NCI-H510A (cell line): Measurements from ENCODE around the gene SPTBN2.
"Not testable (repeated sequence)": the region's sequence is repeated elsewhere in the genome, so short reads cannot be mapped to it uniquely, and the experiment has no call there.

ENCODE experiments used
- DNase-seq: peaks from one replicate; lab custom pipeline; 2025; lab: John Stamatoyannopoulos, UW

SPTBN2 gene

GRCh38 chr11:66724167-66724566, 4.8 kb downstream of the SPTBN2 start:
- not testable (repeated sequence) for DNase-seq

GRCh38 chr11:66723693-66724092, 5.3 kb downstream of the SPTBN2 start:
- DNase-seq: no peak

- no peak for DNase-seq
These were observed 6.0 kb downstream of the SPTBN2 start for GRCh38 chr11:66722745-66723651.

- DNase-seq: no peak
These were observed 7.1 kb downstream of the SPTBN2 start for GRCh38 chr11:66721939-66722338.

- no peak for DNase-seq
These were observed 8.0 kb downstream of the SPTBN2 start for GRCh38 chr11:66720899-66721470.

GRCh38 chr11:66720223-66720898, 8.7 kb downstream of the SPTBN2 start:
- DNase-seq: peak; percentile 98

- no peak for DNase-seq
These were observed 9.7 kb downstream of the SPTBN2 start for GRCh38 chr11:66719111-66719872.

GRCh38 chr11:66718320-66718971, 10.6 kb downstream of the SPTBN2 start:
- peak; percentile 63 for DNase-seq

GRCh38 chr11:66717925-66718319, 11.1 kb downstream of the SPTBN2 start:
- no peak for DNase-seq

- DNase-seq: no peak
These were observed 12.0 kb downstream of the SPTBN2 start for GRCh38 chr11:66716996-66717395.

GRCh38 chr11:66715346-66716085, 13.5 kb downstream of the SPTBN2 start:
- DNase-seq: no peak

GRCh38 chr11:66713746-66714480, 15.1 kb downstream of the SPTBN2 start:
- DNase-seq: no peak

- DNase-seq: no peak
These were observed 18.6 kb downstream of the SPTBN2 start for GRCh38 chr11:66710384-66710930.

- DNase-seq: no peak
These were observed 20.3 kb downstream of the SPTBN2 start for GRCh38 chr11:66708701-66709100.

GRCh38 chr11:66708094-66708493, 20.9 kb downstream of the SPTBN2 start:
- no peak for DNase-seq

GRCh38 chr11:66707486-66707885, 21.5 kb downstream of the SPTBN2 start:
- DNase-seq: no peak

GRCh38 chr11:66706989-66707388, 22.0 kb downstream of the SPTBN2 start:
- no peak for DNase-seq

- no peak for DNase-seq
These were observed 23.3 kb downstream of the SPTBN2 start for GRCh38 chr11:66705587-66706335.
